HG03196 (cell line): ENCODE measurements around the gene VWA8.
"Not testable (repeated sequence)": the region's sequence is repeated elsewhere in the genome, so short reads cannot be mapped to it uniquely, and the experiment has no call there.

ENCODE experiments used
- ATAC-seq: cut with Tn5 transposase; IDR thresholded peaks from one replicate; pipeline ENCODE4 v1.9.1; 2021; ENCODE audit not compliant: unreplicated experiment

VWA8 gene

DNA sequence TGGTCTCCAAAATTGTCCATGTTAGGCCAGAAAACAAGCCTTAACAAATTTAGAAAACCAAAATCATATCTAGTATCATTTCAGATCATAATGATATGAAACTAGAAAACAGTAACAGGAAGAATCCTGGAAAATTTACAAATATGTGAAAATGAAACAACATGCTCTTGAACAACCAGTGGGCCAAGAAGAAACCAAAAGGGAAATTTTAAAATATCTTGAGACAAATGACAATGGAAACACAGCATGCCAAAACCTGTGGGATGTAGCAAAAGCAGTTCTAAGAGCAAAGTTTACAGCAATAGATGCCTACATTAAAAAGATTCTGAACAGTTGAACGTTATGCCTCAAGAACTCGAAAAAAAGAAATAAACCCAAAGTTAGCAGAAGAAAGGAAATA, 32.6 kb downstream of the VWA8 start:
- ATAC-seq, result no peak

DNA sequence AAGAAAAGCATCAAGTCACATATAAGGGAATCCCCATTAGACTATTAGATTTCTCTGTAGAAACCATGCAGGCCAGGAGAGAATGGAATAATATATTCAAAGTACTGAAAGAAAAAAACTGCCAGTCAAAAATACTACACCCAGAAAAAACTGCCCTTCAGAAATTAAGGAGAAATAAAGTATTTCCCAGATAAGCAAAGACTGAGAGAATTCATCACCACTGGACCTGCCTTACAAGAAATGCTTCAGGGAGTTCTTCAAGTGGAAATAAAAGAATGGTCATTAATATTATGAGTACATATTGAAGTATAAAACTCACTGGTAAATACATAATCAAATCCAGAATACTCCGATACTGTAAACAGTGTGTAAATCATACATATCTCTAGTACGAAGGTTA, 35.9 kb downstream of the VWA8 start:
- ATAC-seq, result no peak

DNA sequence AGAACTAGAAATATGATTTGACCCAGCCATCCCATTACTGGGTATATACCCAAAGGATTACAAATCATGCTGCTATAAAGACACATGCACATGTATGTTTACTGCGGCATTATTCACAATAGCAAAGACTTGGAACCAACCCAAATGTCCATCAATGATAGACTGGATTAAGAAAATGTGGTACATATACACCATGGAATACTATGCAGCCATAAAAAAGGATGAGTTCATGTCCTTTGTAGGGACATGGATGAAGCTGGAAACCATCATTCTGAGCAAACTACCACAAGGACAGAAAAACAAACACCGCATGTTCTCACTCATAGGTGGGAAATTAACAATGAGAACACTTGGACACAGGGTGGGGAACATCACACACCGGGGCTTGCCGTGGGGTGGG, 38.0 kb downstream of the VWA8 start:
- ATAC-seq, result not testable (repeated sequence)

DNA sequence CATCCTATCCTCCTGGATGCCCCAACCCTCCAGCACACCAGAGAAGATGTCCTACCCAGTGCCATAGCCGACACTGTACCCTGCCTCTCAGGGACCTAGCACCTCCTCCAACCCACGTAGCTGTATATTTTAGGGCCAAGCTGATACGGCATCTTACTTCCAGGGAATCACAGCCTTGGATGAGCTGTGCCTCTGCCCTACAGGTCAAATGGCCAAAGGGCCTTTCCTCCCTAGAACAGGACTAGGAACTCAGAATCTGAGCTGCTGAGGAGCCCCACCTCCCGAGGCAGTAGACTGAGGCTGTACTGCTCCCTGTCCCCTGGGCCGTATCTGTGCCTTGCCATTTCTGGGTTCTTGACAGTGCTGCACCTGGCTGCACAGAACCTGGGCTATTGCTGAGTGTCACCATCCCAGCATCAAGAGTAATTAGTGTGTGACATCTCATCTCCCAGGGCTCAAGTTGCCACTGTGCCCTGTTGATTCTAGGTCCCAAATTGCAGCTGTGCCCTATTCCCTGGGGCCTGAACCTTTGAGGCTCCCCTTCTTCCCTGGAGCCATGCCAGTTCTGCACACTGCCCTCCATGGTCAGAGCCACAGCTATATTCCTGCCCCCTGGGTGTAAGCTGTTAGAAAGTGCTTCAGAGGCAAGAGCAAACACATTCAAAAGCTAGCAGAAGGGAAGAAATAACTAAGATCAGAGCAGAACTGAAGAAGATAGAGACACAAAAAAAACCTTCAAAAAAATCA, 41.0 kb downstream of the VWA8 start:
- no peak for ATAC-seq

DNA sequence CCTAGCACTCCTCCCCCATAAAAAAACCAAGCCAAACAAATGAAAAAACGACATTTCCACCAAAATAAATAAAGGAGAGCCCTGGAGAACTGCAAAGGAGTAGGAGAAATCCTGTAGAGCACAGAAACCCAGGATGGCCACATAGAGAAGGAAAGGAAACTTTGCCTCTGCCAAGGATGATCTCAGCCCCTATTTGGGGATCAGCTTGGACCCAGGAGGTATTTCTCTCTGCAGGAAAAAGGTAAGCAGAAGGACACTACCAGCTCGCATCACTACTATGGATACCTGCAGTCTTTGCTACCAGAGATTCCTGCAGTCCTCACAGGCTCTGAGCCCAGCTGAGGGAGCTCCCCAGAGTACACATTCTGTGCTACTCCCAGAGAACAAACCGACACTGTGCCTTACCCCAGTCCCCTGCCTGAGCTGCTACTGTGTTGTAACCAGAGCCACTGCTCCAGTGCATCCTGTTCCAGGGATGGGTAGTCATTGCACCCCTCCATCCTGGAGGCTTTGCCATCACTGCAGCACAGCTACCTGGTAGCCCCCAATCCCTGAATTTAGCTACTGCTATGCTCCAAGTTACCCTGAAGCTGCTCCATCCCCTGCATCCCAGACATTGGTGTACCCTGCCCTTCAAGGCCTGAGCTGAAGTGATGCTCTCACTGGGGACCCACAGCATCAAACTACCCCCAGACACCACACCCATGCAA, 41.7 kb downstream of the VWA8 start:
- ATAC-seq, result no peak

DNA sequence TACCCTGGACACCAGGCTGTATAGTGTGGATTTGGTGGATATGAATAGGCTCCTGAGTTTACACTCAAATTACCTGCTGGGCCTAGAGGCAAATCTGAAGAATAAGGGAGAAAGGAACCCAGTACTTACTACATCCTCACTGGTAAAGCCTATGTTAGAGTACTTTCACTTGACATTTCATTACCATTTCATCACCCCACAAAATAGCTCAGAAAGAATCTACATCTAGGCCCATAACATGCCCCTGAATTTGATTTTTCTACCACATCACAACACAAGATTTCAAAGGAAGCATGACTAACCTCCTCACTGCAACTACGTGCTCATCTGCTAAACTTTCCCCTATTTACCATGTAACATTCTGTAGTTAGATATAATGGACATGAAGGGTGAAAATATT, 43.3 kb downstream of the VWA8 start:
- ATAC-seq, result no peak

DNA sequence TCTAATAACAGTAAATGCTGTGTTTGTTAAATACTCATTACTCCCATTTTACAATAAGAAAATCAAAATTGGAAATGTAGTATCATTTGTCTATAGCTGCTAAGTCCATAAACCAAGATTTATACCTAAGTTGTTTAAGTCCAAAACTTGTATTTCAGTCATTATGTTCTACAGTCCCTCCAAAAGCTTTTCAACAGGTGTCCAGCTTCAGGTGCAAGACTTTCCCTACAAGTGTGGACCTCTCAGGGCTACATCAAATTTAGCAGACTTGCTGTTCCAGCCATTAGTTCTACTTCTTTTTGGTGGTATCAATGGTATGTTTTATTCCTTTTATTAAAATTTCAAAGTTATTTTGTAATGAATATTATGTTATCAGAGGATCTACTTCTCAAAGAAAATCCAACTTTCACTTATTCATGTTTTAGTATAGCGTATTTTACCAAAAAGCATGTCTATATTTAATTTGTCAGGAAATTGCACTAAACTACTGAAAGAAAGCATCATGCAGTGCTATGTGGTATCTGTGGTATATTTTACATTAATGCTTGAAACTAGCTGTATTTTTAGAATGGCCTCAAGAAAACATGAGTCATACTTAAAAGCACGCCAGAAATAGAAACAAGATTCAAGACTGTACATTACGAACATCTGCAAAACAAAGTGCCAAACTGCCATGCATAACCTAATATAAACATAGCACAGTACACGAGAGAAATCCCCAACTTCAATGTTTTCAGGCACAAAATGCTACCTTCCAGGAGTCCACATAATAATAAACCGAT, 44.5 kb downstream of the VWA8 start:
- ATAC-seq, result peak; percentile 86

DNA sequence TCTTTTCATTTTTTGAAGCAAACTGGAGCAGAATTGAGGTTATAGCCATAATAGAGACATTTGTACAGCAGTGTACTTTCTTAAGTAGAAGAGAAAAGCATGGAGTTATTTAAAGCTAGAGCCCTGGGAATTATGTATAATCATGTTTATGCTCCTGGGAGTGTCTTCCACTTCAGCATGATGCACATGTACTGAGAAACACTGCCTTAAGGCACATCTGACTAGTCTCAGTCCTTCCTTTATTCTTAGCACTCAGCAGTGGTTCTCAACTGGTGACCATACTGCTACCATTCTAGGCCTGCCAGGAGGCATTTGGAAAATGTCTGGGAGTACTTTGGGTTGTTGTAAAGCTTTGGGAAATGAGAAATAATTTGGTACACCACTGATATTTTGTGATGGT, 45.8 kb downstream of the VWA8 start:
- no peak for ATAC-seq

DNA sequence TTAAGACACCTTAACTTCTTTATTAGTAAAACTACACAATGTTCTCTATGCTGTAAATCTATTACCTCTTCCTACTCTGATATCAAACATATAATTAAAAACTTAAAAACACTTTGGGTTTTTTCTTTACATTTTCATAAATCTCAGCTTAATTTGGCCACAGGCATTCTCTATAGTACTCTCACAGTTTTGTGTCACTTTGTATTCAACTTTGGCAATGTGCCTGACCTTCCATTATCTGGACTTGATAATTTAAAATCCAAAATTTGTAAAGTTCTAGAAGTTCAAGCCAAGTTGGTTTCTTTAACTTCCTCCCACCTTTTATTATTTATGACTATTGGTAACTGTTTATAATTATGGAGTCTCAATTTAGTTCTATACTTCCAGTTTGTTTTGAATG, 46.4 kb downstream of the VWA8 start:
- no peak for ATAC-seq

DNA sequence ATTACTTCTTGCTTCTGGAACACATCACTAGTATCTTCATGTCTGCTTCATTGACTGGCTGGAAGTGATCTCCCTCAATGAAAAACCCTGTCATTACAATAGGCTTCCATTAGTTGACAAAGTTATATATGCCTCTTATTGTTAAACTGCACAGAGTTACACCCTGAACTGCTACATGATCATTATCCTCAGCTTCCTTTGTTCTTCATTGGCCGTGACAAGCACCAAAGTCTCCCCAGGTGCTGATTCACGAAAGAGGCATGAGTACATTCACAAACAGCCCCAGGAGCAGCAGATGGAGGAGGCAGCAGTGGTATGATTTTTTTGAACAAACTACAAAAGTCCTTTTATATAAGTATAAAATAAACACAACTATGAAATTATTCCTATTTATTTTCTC, 51.4 kb downstream of the VWA8 start:
- no peak for ATAC-seq

DNA sequence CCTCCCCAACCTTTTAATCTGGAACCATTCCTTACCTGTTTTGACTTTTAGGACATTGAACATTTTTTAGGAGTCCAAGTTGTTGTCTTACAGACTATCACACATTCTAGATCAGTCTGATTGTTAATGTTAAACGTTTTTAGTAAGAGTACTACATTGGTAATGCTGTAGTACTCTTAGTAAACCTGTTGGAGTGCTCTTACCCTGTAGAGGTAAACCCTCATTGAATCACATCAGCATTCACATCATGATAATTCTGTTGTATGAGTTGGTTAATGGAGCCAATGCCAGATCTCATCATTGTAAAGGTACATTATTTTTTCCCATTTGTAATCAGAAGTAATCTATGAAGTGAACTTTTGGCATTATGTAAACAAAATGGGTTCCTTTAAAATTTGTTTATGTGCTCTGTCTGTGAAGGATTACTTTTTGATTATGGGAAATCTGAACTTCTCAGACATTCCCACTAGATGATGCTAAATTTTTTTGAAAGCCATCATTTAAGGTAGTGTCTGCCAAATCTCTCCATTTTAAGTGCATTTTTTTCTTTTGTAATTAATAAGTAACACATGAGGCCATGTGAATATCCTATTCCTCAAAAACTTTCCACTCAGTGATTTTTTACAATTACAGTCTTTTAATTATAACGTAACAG, 55.2 kb downstream of the VWA8 start:
- ATAC-seq, result peak; percentile 76

DNA sequence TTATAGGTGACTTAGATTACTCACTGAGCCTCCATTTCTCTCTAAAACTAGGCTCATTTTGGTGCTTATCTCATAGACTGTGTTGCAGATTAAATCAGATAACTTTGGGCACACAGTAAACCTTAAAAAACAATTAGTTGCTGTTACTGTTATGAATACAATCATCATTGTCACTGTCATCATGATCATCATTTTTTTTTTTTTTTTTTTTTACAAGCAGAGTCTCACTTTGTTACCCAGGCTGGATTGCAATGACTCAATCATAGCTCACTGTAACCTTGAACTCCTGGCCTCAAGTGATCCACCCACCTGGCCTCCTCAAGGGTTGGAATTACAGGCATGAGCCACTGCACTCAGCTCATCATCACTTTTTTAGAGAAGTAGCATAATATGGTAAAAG, 60.0 kb downstream of the VWA8 start:
- ATAC-seq, result no peak

DNA sequence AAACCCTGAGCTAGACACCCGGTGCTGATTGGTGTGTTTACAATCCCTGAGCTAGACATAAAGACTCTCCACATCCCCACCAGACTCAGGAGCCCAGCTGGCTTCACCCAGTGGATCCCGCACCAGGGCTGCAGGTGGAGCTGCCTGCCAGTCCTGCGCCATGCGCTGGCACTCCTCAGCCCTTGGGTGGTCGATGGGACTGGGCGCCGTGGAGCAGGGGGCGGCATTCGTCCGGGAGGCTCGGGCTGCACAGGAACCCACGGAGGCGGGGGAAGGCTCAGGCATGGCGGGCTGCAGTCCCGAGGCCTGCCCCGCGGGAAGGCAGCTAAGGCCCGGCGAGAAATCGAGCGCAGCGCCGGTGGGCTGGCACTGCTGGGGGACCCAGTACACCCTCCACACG, 62.5 kb downstream of the VWA8 start:
- not testable (repeated sequence) for ATAC-seq

DNA sequence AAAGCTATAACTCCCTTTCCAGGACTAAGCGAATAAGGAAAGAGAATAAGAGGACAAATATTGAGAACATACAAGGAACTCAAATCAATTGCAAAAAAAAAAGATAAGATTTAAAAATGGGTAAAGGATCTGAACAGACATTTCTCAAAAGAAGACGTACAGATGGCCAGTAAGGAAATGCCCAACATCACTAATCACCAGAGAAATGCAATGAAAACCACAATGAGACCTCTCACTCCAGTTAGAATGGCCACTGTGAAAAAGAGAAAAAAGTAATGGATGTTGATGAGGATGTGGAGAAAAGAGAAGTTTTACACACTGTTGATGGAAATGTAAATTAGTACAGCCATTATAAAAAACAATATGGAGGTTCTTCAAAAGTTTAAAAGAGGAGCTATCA, 63.8 kb downstream of the VWA8 start:
- ATAC-seq, result no peak

DNA sequence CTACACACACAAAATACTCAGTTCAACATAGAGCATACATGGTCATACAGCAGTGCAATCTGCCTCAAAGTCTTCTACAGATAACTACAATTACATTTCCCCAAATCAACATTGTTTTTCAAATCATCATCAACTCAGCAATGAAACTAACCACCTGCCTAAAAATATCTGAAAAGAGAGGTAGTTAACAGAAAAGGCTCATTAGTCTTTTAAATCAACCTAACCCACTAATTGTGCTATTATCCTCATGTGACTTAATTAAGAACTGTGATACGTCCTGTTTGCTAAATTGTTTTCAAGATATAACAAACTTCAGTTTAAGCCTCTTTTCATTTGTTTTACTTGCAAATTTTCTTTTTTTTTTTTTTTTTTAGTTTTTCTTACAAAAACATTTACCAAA, 65.4 kb downstream of the VWA8 start:
- ATAC-seq, result no peak

DNA sequence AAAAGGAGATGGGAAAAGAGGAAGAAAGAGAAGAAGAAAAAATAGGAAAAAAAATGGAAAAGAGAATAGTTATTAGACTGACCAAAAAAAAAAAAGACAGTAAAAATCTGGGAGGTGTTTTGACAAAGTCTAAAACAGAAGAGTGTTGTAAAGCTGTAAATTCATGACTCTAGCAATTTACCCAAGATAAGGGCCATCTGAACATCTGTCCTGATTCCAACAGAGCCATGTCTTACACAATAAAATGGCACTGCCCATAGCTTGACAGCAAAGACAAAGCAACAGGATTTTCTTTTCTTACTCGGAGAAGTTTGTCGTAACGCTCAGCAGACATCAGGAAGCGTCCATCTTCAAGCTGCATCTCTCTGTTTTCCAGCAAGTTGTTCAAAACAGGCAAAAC, 69.8 kb downstream of the VWA8 start:
- ATAC-seq, result no peak

DNA sequence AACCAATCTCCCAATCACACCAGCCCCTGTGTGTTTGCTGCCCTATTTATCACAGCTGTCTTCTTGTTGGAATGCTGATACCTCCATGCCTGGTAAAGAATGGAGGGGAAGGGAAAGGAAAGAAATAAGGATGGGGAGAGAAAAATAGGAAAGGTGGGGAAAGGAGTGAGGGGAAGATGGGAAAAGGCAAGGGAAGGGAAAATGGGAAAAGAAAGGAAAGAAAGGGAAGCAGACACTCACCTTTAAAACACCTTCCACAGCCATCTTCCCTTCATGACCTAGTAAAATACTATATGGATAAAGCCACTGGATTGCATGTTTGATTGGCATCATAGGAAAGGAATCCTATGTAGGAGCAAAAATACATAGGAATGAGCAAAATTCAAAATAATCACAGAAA, 77.8 kb downstream of the VWA8 start:
- ATAC-seq, result no peak

DNA sequence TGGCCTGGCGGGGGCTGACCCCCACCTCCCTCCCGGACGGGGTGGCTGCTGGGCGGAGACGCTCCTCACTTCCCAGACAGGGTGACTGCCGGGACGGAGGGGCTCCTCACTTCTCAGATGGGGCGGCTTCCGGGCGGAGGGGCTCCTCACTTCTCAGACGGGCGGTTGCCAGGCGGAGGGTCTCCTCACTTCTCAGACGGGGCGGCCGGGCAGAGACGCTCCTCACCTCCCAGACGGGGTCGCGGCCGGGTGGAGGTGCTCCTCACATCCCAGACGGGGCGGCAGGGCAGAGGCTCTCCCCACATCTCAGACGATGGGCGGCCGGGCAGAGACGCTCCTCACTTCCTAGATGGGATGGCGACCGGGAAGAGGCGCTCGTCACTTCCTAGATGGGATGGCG, 79.0 kb downstream of the VWA8 start:
- ATAC-seq, result not testable (repeated sequence)

DNA sequence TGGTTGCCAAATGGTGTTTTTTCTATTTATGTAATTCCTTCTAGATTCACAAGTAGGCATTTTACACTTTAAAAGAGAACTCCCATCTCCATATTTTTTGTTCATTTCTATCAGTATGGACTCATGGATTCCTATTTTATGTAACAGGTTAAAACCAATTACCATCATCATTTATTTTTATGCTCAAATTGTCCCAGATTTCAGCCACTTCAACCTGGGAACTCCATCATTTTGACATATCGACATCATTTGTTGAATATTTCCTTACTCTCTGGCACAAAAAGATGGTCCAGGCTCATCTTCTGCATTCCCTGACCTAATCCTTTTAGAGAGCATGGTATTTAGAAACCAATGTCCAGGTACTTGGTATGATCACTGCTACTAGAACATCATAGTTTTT, 79.9 kb downstream of the VWA8 start:
- no peak for ATAC-seq

DNA sequence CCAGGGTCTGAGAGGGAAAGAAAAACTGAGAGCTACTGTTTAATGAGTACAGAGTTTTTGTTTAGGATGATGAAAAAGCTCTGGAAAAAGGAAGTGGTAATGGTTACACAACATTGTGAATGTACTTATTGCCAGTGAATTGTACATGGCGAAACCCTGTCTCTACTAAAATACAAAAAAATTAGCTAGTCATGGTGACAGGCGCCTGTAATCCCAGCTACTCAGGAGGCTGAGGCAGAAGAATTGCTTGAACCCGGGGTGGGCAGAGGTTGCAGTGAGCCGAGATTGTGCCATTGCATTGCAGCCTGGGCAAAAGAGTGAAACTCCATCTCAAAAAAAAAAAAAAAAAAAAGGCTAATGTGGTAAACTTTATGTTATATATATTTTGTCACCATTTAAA, 96.3 kb downstream of the VWA8 start:
- no peak for ATAC-seq

DNA sequence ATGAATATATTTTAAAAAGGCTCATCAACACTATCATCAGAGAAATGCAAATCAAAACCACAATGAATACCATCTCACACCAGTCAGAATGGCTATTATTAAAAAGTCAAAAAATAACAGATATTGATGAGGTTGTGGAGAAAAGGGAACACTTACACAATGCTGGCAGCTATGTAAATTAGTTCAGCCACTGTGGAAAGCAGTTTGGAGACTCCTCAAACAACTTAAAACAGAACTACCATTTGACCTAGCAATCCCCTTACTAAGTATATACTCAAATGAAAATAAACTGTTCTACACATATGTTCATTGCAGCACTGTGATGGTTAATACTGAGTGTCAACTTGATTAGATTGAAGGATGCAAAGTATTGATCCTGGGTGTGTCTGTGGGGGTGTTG, 98.2 kb downstream of the VWA8 start:
- not testable (repeated sequence) for ATAC-seq

DNA sequence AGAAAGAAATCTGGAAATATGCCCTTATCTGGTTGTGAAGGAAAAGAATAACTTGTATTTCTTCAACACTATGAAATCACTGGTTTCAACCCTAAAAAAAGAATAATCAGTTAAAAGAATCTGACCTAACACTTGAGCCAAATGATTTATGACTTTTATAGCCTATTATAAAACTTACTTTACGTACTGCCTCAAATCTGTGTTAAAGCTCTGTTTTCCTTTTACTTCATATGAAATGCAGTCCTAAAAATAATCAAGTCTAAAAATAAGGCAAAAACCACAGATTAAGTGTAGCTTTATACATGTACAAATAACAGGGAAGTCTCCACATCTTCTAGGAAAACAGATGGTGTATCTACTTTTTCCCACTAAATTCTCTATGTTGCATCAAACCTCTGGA, 101.3 kb downstream of the VWA8 start:
- no peak for ATAC-seq
